HG03097 (cell line): ENCODE data around the gene KRTAP27-1.

Experiments
- ATAC-seq: cut with Tn5 transposase; IDR thresholded peaks from one replicate; pipeline ENCODE4 v1.9.1; 2021; ENCODE audit not compliant: unreplicated experiment, low FRiP score

Gene KRTAP27-1

GRCh38 chr21:30305136-30305535, 32.4 kb downstream of the KRTAP27-1 start:
- no peak for ATAC-seq

- no peak for ATAC-seq
Observed at GRCh38 chr21:30289215-30289614, 48.3 kb downstream of the KRTAP27-1 start, which contains the start of gene KRTAP25-1. KRTAP25-1 (minus strand) TSS chr21:30289514; CDS start chr21:30289490, 24 bp downstream.
